A549 (cell line): ENCODE data around the gene AP3D1.

Experiments used
- CEBPB ChIP-seq, 2 experiments: fragments of >200 bp in 1 of 2; sonication (Bioruptor Twin) in 1 of 2; formaldehyde crosslinking in 1 of 2; IDR thresholded peaks; 2 replicates each; pipeline ENCODE4 v1.6.1; 2012 to 2016
- EHF ChIP-seq: fragments of 250-450 bp; sonication (Bioruptor Pico); IDR thresholded peaks from 2 replicates; pipeline ENCODE4 v1.5.0; 2020; ENCODE audit warnings: mild to moderate bottlenecking
- ESRRA ChIP-seq: fragments of 150-350 bp; IDR thresholded peaks from 2 replicates; pipeline ENCODE4 v1.6.1; 2014; ENCODE audit warnings: mild to moderate bottlenecking, low read length, borderline replicate concordance
- HOXA7 ChIP-seq: fragments of 250-450 bp; sonication (Bioruptor Pico); IDR thresholded peaks from 2 replicates; pipeline ENCODE4 v1.5.0; 2020; ENCODE audit warnings: mild to moderate bottlenecking, moderate library complexity
- MAFK ChIP-seq: fragments of 450-650 bp; IDR thresholded peaks from 2 replicates; pipeline ENCODE4 v1.6.1; 2014; ENCODE audit not compliant: partially characterized antibody
- POLR2AphosphoS2 ChIP-seq: conservative IDR thresholded peaks from 2 replicates; pipeline ENCODE4 v1.6.1; 2012; ENCODE audit warnings: low read length, improper control_type of control experiment, inconsistent platforms
- RAD21 ChIP-seq, 2 experiments: fragments of >200 bp in 1 of 2; sonication (Bioruptor Twin) in 1 of 2; formaldehyde crosslinking in 1 of 2; IDR thresholded peaks in 1 of 2; conservative IDR thresholded peaks in 1 of 2; 2 replicates in 1 of 2; 3 replicates in 1 of 2; pipeline ENCODE4 v1.6.1; 2012 to 2018; ENCODE audit warnings: inconsistent platforms in 1 of 2
- RCOR1 ChIP-seq: fragments of 150-350 bp; IDR thresholded peaks from 2 replicates; pipeline ENCODE4 v1.6.1; 2014; ENCODE audit warnings: antibody characterized with exemption, low read length, low read depth
- ZC3H11A ChIP-seq: fragments of 450-650 bp; IDR thresholded peaks from 2 replicates; pipeline ENCODE4 v1.6.1; 2014; ENCODE audit warnings: antibody characterized with exemption, mild to moderate bottlenecking
- TF ChIP-seq, protein P1 (sequence below): fragments of >200 bp; sonication (Bioruptor Twin); formaldehyde crosslinking; IDR thresholded peaks from 3 replicates; pipeline ENCODE4 v1.5.1; 2016
- TF ChIP-seq, protein P2 (sequence below): fragments of 150-350 bp; IDR thresholded peaks from 2 replicates; pipeline ENCODE4 v1.6.1; 2014; ENCODE audit warnings: low read depth, mild to moderate bottlenecking, low read length
- TF ChIP-seq, protein P3 (sequence below): fragments of 200-600 bp; sonication (generic); IDR thresholded peaks from 2 replicates; pipeline ENCODE4 v1.6.1; 2016; ENCODE audit warnings: antibody characterized with exemption, mild to moderate bottlenecking, moderate library complexity
- TF ChIP-seq, protein P4 (sequence below): IDR thresholded peaks from 2 replicates; pipeline ENCODE4 v1.6.1; 2012
- TF ChIP-seq, protein P5 (sequence below): fragments of 250-450 bp; sonication (Bioruptor Pico); IDR thresholded peaks from 2 replicates; pipeline ENCODE4 v1.5.0; 2021; ENCODE audit warnings: mild to moderate bottlenecking, moderate library complexity, borderline replicate concordance

DNA sequence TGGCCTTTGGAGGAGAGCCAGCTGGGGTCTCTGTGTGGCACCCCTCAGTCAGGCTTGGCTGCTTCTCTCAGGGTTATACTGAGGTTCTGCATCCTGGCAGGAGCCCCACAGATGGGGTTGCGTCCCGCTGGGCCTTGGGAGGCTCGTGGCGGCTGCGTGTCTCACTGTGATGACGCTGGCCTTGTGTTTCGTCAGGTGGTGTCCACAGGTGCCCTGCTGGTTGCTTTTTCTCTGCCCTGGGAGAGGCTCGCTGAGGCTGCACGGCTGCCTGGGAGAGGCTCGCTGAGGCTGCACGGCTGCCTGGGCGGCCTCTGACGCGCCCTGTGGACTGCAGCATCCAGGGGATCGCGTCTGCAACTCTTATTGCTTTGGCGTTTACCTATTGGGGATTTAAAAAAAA lies 27.7 kb upstream of the AP3D1 start:
- TF ChIP-seq ZC3H11A (no peak), HOXA7 (CRISPR knock-in tag) (no peak), MAFK (no peak), RCOR1 (no peak), ESRRA (no peak), POLR2AphosphoS2 (no peak), EHF (CRISPR knock-in tag) (no peak), CEBPB (IDR thresholded peaks at IDR 0.05) (no peak), RAD21 (conservative IDR thresholded peaks at IDR 0.05 in 1 of 2, IDR thresholded peaks at IDR 0.05 in 1 of 2) (no peak)
- TF ChIP-seq, protein P1, sequence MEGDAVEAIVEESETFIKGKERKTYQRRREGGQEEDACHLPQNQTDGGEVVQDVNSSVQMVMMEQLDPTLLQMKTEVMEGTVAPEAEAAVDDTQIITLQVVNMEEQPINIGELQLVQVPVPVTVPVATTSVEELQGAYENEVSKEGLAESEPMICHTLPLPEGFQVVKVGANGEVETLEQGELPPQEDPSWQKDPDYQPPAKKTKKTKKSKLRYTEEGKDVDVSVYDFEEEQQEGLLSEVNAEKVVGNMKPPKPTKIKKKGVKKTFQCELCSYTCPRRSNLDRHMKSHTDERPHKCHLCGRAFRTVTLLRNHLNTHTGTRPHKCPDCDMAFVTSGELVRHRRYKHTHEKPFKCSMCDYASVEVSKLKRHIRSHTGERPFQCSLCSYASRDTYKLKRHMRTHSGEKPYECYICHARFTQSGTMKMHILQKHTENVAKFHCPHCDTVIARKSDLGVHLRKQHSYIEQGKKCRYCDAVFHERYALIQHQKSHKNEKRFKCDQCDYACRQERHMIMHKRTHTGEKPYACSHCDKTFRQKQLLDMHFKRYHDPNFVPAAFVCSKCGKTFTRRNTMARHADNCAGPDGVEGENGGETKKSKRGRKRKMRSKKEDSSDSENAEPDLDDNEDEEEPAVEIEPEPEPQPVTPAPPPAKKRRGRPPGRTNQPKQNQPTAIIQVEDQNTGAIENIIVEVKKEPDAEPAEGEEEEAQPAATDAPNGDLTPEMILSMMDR, result no peak
- TF ChIP-seq, protein P2, sequence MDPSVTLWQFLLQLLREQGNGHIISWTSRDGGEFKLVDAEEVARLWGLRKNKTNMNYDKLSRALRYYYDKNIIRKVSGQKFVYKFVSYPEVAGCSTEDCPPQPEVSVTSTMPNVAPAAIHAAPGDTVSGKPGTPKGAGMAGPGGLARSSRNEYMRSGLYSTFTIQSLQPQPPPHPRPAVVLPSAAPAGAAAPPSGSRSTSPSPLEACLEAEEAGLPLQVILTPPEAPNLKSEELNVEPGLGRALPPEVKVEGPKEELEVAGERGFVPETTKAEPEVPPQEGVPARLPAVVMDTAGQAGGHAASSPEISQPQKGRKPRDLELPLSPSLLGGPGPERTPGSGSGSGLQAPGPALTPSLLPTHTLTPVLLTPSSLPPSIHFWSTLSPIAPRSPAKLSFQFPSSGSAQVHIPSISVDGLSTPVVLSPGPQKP, result no peak
- TF ChIP-seq, protein P3, sequence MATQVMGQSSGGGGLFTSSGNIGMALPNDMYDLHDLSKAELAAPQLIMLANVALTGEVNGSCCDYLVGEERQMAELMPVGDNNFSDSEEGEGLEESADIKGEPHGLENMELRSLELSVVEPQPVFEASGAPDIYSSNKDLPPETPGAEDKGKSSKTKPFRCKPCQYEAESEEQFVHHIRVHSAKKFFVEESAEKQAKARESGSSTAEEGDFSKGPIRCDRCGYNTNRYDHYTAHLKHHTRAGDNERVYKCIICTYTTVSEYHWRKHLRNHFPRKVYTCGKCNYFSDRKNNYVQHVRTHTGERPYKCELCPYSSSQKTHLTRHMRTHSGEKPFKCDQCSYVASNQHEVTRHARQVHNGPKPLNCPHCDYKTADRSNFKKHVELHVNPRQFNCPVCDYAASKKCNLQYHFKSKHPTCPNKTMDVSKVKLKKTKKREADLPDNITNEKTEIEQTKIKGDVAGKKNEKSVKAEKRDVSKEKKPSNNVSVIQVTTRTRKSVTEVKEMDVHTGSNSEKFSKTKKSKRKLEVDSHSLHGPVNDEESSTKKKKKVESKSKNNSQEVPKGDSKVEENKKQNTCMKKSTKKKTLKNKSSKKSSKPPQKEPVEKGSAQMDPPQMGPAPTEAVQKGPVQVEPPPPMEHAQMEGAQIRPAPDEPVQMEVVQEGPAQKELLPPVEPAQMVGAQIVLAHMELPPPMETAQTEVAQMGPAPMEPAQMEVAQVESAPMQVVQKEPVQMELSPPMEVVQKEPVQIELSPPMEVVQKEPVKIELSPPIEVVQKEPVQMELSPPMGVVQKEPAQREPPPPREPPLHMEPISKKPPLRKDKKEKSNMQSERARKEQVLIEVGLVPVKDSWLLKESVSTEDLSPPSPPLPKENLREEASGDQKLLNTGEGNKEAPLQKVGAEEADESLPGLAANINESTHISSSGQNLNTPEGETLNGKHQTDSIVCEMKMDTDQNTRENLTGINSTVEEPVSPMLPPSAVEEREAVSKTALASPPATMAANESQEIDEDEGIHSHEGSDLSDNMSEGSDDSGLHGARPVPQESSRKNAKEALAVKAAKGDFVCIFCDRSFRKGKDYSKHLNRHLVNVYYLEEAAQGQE, result no peak
- TF ChIP-seq, protein P4, sequence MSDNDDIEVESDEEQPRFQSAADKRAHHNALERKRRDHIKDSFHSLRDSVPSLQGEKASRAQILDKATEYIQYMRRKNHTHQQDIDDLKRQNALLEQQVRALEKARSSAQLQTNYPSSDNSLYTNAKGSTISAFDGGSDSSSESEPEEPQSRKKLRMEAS, result no peak
- TF ChIP-seq, protein P5, sequence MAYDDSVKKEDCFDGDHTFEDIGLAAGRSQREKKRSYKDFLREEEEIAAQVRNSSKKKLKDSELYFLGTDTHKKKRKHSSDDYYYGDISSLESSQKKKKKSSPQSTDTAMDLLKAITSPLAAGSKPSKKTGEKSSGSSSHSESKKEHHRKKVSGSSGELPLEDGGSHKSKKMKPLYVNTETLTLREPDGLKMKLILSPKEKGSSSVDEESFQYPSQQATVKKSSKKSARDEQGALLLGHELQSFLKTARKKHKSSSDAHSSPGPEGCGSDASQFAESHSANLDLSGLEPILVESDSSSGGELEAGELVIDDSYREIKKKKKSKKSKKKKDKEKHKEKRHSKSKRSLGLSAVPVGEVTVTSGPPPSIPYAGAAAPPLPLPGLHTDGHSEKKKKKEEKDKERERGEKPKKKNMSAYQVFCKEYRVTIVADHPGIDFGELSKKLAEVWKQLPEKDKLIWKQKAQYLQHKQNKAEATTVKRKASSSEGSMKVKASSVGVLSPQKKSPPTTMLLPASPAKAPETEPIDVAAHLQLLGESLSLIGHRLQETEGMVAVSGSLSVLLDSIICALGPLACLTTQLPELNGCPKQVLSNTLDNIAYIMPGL, result no peak
